Glutamatergic neuron (in vitro differentiated cells): Measurements from ENCODE around the gene SUMO3. TPM values are rescaled to one million over a fixed set of nuclear protein-coding genes. Genes with fewer than 3 reads are reported as not detected.

Experiments used
- DNase-seq: peaks from one replicate; pipeline ENCODE4 v3.0.0; 2022
- H3K27ac Mint-ChIP-seq: one replicate; pipeline ENCODE4 v1.8.0; 2020; ENCODE audit warnings: mild to moderate bottlenecking, mixed read lengths, inconsistent platforms; ENCODE audit not compliant: unreplicated experiment
- H3K27me3 Mint-ChIP-seq: one replicate; pipeline ENCODE4 v1.8.0; 2020; ENCODE audit warnings: mild to moderate bottlenecking, moderate library complexity, mixed read lengths, inconsistent platforms; ENCODE audit not compliant: unreplicated experiment
- H3K36me3 Mint-ChIP-seq: one replicate; pipeline ENCODE4 v1.8.0; 2020; ENCODE audit warnings: mild to moderate bottlenecking, mixed read lengths, inconsistent platforms; ENCODE audit not compliant: unreplicated experiment
- H3K4me1 Mint-ChIP-seq: one replicate; pipeline ENCODE4 v1.8.0; 2020; ENCODE audit warnings: mild to moderate bottlenecking, low read depth, mixed read lengths, inconsistent platforms; ENCODE audit not compliant: unreplicated experiment
- H3K4me3 Mint-ChIP-seq: one replicate; pipeline ENCODE4 v1.8.0; 2020; ENCODE audit warnings: mild to moderate bottlenecking, mixed read lengths, inconsistent platforms; ENCODE audit not compliant: unreplicated experiment
- H3K9me3 Mint-ChIP-seq: one replicate; pipeline ENCODE4 v1.8.0; 2020; ENCODE audit warnings: mild to moderate bottlenecking, moderate library complexity, mixed read lengths, inconsistent platforms; ENCODE audit not compliant: unreplicated experiment
- CTCF ChIP-seq: fragments of 200-600 bp; sonication (generic); IDR thresholded peaks from one replicate; pipeline ENCODE4 v1.5.0; 2021; ENCODE audit not compliant: partially characterized antibody, unreplicated experiment
- total RNA-seq: library from RNA; stranded (reverse); fragmentation: NEBNext Ultra II Directional; extraction: Animal tissue kit (Norgen Biotek cat#: 25700); gene quantifications from one replicate; pipeline ENCODE4 v1.2.1, GENCODE V29; 2021; ENCODE audit not compliant: unreplicated experiment

The SUMO3 gene
- total RNA-seq, 1 donor from 2014 or later, result 63.5 TPM

GRCh38 chr21:44790368-44790767, 27.5 kb downstream of the SUMO3 start:
- DNase-seq, result no peak
- H3K9me3 Mint-ChIP-seq, result peaks cover 8% of the 10 kb centered on the region
- H3K36me3 Mint-ChIP-seq, result peaks cover 10% of the 10 kb centered on the region
- no peak overlapping the region for H3K27ac Mint-ChIP-seq
- no peak for TF ChIP-seq CTCF
- H3K4me1 Mint-ChIP-seq, result peaks cover 4% of the 10 kb centered on the region
- no peak overlapping the region for H3K4me3 Mint-ChIP-seq
- H3K27me3 Mint-ChIP-seq, result no peaks in the 10 kb centered on the region

- no peaks in the 10 kb centered on the region for H3K27me3 Mint-ChIP-seq
- H3K4me3 Mint-ChIP-seq, result no peak overlapping the region
- H3K36me3 Mint-ChIP-seq, result peaks cover 13% of the 10 kb centered on the region
- H3K9me3 Mint-ChIP-seq, result peaks cover 8% of the 10 kb centered on the region
- no peak for TF ChIP-seq CTCF
- no peak overlapping the region for H3K27ac Mint-ChIP-seq
- DNase-seq, result no peak
- H3K4me1 Mint-ChIP-seq, result peaks cover 6% of the 10 kb centered on the region
Measured at GRCh38 chr21:44789880-44790279, 28.0 kb downstream of the SUMO3 start.

GRCh38 chr21:44785620-44786335, 32.1 kb downstream of the SUMO3 start:
- peak overlapping the region; percentile 48 for H3K27ac Mint-ChIP-seq
- peaks cover 4% of the 10 kb centered on the region for H3K9me3 Mint-ChIP-seq
- H3K4me1 Mint-ChIP-seq, result peaks cover 3% of the 10 kb centered on the region
- H3K36me3 Mint-ChIP-seq, result peaks cover 14% of the 10 kb centered on the region
- no peak for DNase-seq
- no peak overlapping the region for H3K4me3 Mint-ChIP-seq
- no peaks in the 10 kb centered on the region for H3K27me3 Mint-ChIP-seq
- TF ChIP-seq CTCF, result no peak

GRCh38 chr21:44784810-44785209, 33.1 kb downstream of the SUMO3 start:
- Mint-ChIP-seq H3K36me3 (peaks cover 9% of the 10 kb centered on the region), H3K9me3 (peaks cover 5% of the 10 kb centered on the region), H3K27ac (no peak overlapping the region), H3K27me3 (peaks cover 2% of the 10 kb centered on the region), H3K4me1 (peaks cover 11% of the 10 kb centered on the region), H3K4me3 (no peak overlapping the region)
- no peak for TF ChIP-seq CTCF
- no peak for DNase-seq

- no peak overlapping the region for H3K4me3 Mint-ChIP-seq
- H3K4me1 Mint-ChIP-seq, result peaks cover 22% of the 10 kb centered on the region
- H3K36me3 Mint-ChIP-seq, result peaks cover 9% of the 10 kb centered on the region
- peaks cover 2% of the 10 kb centered on the region for H3K27me3 Mint-ChIP-seq
- no peak overlapping the region for H3K27ac Mint-ChIP-seq
- H3K9me3 Mint-ChIP-seq, result peaks cover 3% of the 10 kb centered on the region
- TF ChIP-seq CTCF, result no peak
- no peak for DNase-seq
Measured at GRCh38 chr21:44783020-44783696, 34.7 kb downstream of the SUMO3 start.
